Thoracic aorta (tissue), 2 donors: ENCODE measurements around the gene COL1A2. TPM values are rescaled to one million over a fixed set of nuclear protein-coding genes. Genes with fewer than 3 reads are reported as not detected.

Experiments
- ATAC-seq: fragments of 150-250 bp; one replicate; pipeline ENCODE4 v1.8.0; 2017; ENCODE audit warnings: low read depth; ENCODE audit not compliant: insufficient number of reproducible peaks, low FRiP score
- DNase-seq: peaks from one replicate; pipeline ENCODE4 v3.0.0-alpha.2; 2020; ENCODE audit warnings: low spot score
- H3K27ac ChIP-seq, 2 donors: fragments of 200-600 bp; sonication (generic); 1 replicate in 1 of 2; 2 replicates in 1 of 2; pipeline ENCODE4 v1.5.1; 2016; ENCODE audit warnings: mild to moderate bottlenecking in 2 of 2, moderate library complexity in 2 of 2
- H3K27me3 ChIP-seq: fragments of 200-600 bp; sonication (generic); replicated peaks from 2 replicates; pipeline ENCODE4 v1.6.0; 2016; ENCODE audit warnings: mild to moderate bottlenecking; ENCODE audit not compliant: insufficient read depth
- H3K36me3 ChIP-seq: fragments of 200-600 bp; sonication (generic); one replicate; pipeline ENCODE4 v1.5.1; 2016
- H3K4me1 ChIP-seq, 2 donors: fragments of 200-600 bp; sonication (generic); 1 replicate in 1 of 2; 2 replicates in 1 of 2; pipeline versions ENCODE4 v1.5.1 to v1.6.0; 2016; ENCODE audit warnings: low read depth in 2 of 2, mild to moderate bottlenecking in 1 of 2; ENCODE audit not compliant: control insufficient read depth in 1 of 2
- H3K4me3 ChIP-seq: fragments of 200-600 bp; sonication (generic); 2 replicates; pipeline ENCODE4 v1.5.1; 2016; ENCODE audit warnings: mild to moderate bottlenecking
- H3K9me3 ChIP-seq: fragments of 200-600 bp; sonication (generic); 2 replicates; pipeline ENCODE4 v1.5.1; 2016
- total RNA-seq, 2 donors: library from RNA; depleted of rRNA; stranded (reverse); fragments of >200 nt; gene quantifications; one replicate each; pipeline versions ENCODE4 v1.1.0 to v1.2.3, GENCODE V29; 2016
- TF ChIP-seq, protein P1 (sequence below): fragments of 200-600 bp; sonication (generic); IDR thresholded peaks from one replicate; pipeline ENCODE4 v1.5.1; 2019; ENCODE audit warnings: antibody characterized with exemption

The COL1A2 gene
- total RNA-seq, 2 donors from 2014 or later = 1,117 to 1,356 TPM

DNA sequence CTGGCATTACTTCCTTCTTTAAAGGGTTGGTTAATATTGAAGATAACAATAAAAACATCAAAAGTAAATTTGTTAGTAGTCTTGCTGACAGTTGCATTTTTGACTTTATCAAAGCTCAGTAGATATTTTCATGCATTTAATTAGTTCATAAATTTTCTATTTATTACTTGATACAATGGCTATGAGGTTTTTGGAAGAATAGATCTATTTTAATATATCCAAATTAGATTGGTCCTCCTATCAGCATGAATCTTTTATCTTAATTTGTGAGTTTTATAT lies 16.4 kb downstream of the COL1A2 start:
- TF ChIP-seq, protein P1, sequence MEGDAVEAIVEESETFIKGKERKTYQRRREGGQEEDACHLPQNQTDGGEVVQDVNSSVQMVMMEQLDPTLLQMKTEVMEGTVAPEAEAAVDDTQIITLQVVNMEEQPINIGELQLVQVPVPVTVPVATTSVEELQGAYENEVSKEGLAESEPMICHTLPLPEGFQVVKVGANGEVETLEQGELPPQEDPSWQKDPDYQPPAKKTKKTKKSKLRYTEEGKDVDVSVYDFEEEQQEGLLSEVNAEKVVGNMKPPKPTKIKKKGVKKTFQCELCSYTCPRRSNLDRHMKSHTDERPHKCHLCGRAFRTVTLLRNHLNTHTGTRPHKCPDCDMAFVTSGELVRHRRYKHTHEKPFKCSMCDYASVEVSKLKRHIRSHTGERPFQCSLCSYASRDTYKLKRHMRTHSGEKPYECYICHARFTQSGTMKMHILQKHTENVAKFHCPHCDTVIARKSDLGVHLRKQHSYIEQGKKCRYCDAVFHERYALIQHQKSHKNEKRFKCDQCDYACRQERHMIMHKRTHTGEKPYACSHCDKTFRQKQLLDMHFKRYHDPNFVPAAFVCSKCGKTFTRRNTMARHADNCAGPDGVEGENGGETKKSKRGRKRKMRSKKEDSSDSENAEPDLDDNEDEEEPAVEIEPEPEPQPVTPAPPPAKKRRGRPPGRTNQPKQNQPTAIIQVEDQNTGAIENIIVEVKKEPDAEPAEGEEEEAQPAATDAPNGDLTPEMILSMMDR = no peak
- Histone ChIP-seq H3K9me3 (no peaks in the 10 kb centered on the region), H3K27ac (peak overlapping the region; percentile 18 to 44), H3K36me3 (peaks cover 74% of the 10 kb centered on the region), H3K4me3 (no peak overlapping the region), H3K4me1 (peaks cover 17 to 89% of the 10 kb centered on the region in 2 donors), H3K27me3 (no peaks in the 10 kb centered on the region)
- DNase-seq (no peak), ATAC-seq (no peak)

DNA sequence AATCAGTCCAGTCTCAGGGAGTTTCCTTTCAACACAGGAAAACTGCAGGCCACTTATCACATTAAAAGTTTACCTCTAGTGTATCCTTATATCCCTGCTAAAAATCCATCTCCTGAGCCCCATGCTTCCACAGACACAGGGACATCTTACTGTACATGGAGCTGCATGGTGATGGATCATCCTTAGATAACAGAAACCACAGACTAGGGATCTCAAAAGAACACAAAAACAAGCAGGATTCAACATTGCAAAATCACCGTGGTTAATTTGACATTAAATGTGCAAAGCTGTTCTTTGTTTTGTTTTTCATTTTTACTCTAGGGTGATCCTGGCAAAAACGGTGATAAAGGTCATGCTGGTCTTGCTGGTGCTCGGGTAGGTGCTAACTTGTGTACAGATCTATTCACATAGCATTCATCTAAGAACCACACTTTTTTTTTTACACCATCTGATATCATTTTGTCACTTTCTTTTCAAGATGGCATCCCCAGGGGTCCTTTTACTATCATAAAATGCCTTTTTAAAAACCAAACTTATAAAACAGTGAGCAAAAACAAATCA lies 18.1 kb downstream of the COL1A2 start:
- DNase-seq (no peak), ATAC-seq (no peak)
- TF ChIP-seq, protein P1 = no peak
- peaks cover 80% of the 10 kb centered on the region for H3K36me3 ChIP-seq
- H3K27ac ChIP-seq = peak overlapping the region; percentile 46 to 61
- H3K4me3 ChIP-seq = no peak overlapping the region
- H3K9me3 ChIP-seq = no peaks in the 10 kb centered on the region
- H3K4me1 ChIP-seq = peaks cover 15 to 80% of the 10 kb centered on the region in 2 donors
- H3K27me3 ChIP-seq = no peaks in the 10 kb centered on the region

DNA sequence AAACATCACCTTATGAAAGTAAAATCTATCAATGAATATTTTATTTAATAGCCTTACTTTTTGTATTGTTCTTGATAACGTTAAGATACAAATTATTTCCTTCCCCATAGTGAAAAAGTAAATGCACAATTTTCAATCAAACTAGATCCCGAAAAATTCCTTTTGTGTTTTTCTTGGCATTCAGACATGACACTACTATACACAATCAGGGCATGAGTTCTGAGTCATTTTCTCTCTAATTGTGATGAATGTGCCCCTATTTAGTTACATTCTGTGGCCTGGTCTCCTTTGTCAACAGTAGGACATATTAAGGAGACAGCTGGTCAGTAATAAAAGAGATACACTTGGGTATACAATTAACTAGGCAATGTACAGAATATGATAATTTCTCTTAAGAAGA lies 19.8 kb downstream of the COL1A2 start:
- Histone ChIP-seq H3K27ac (peak overlapping the region; percentile 37 to 48), H3K27me3 (no peaks in the 10 kb centered on the region), H3K4me3 (no peak overlapping the region), H3K9me3 (no peaks in the 10 kb centered on the region), H3K36me3 (peaks cover 80% of the 10 kb centered on the region), H3K4me1 (peaks cover 11 to 68% of the 10 kb centered on the region in 2 donors)
- DNase-seq (no peak), ATAC-seq (no peak)
- TF ChIP-seq, protein P1 = no peak

DNA sequence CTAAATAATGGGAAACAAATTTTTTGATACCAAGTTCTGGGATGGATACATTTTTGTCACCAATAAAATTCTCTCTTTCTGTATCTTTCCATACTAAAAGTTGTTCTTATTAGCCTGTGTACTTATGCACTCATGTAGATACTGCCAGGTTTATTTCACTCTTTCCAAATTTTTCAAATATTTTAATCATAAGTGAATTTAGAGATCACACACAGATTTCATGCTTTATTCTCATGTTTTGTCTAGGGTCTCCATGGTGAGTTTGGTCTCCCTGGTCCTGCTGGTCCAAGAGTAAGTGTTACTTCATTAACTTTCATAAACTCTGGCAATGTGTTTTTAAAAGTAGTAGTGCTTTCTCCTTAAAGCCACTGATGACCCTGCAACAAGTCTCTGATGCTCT lies 20.3 kb downstream of the COL1A2 start:
- no peak overlapping the region for H3K4me3 ChIP-seq
- peak overlapping the region; percentile 32 to 37 for H3K27ac ChIP-seq
- TF ChIP-seq, protein P1 = no peak
- H3K9me3 ChIP-seq = no peaks in the 10 kb centered on the region
- no peak for DNase-seq
- peaks cover 11 to 63% of the 10 kb centered on the region in 2 donors for H3K4me1 ChIP-seq
- no peak for ATAC-seq
- no peaks in the 10 kb centered on the region for H3K27me3 ChIP-seq
- H3K36me3 ChIP-seq = peaks cover 83% of the 10 kb centered on the region

DNA sequence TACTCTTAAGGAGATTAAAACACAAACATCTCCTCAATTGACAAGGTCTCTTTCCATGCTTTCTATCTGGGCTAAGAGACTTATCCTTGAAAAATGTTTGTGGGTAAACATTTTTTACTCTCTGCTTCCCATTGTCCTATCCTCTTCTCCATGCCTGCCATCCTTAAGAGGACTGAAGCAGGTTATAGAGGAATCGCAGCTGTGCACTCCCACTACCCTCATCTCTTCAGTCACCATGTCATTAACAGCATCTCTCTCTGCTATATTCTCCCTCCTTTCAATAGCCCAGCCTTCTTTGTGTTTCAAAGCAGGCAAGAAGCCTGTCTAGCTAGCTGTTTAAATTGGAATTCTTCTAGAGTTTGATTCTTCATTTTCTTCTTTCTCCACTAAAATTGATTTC lies 22.6 kb downstream of the COL1A2 start:
- Histone ChIP-seq H3K36me3 (peaks cover 82% of the 10 kb centered on the region), H3K27ac (peak overlapping the region; percentile 23 to 48), H3K4me3 (no peak overlapping the region), H3K27me3 (no peaks in the 10 kb centered on the region), H3K9me3 (no peaks in the 10 kb centered on the region), H3K4me1 (peaks cover 3 to 43% of the 10 kb centered on the region in 2 donors)
- TF ChIP-seq, protein P1 = no peak
- DNase-seq (no peak), ATAC-seq (no peak)
